ENCODE measurements around the gene IGFLR1. TPM values are rescaled to one million over a fixed set of nuclear protein-coding genes. Genes with fewer than 3 reads are reported as not detected.

IGFLR1 gene
- total RNA-seq, 1 experiment from 2014 or later: 9.9 TPM

GRCh38 chr19:35689836-35690235, 52.4 kb downstream of the IGFLR1 start (continued):
- TF ChIP-seq ZBTB43 (CRISPR knock-in tag; IDR thresholded peaks at IDR 0.05) (no peak), CBFB (CRISPR knock-in tag; IDR thresholded peaks at IDR 0.05; ENCODE audit: low read depth) (no peak), ESRRA (CRISPR knock-in tag; IDR thresholded peaks at IDR 0.05; ENCODE audit: borderline replicate concordance) (no peak), E2F4 (CRISPR knock-in tag; IDR thresholded peaks at IDR 0.05; ENCODE audit: borderline replicate concordance, low read depth) (no peak), TEAD1 (CRISPR knock-in tag; IDR thresholded peaks at IDR 0.05) (no peak), FOXJ3 (CRISPR knock-in tag; IDR thresholded peaks at IDR 0.05; ENCODE audit: borderline replicate concordance) (no peak), ZNF317 (CRISPR knock-in tag; IDR thresholded peaks at IDR 0.05; ENCODE audit: borderline replicate concordance, low read depth) (no peak)

Other genes starting within 250 kb of the IGFLR1 start
- gene DMKN, start 228.8 kb downstream of the IGFLR1 start, total RNA-seq (2021): 284 to 302 TPM (median 285 TPM) in 3 replicates
- gene SBSN, start 214.1 kb downstream of the IGFLR1 start, total RNA-seq (2021): 0.15 to 0.39 TPM in 2 of 3 replicates, not detected in the other
- 0.20 to 0.30 TPM in 2 of 3 replicates, not detected in the other for gene GAPDHS, start 209.0 kb downstream of the IGFLR1 start, total RNA-seq (2021)
- 132 to 135 TPM (median 132 TPM) in 3 replicates for gene TMEM147, start 196.8 kb downstream of the IGFLR1 start, total RNA-seq (2021)
- 0.59 to 1.2 TPM (median 1.1 TPM) in 3 replicates for gene ATP4A, start 178.8 kb downstream of the IGFLR1 start, total RNA-seq (2021)
- not detected in 3 replicates for gene PMIS2, start 156.3 kb downstream of the IGFLR1 start, total RNA-seq (2021)
- gene HAUS5, start 129.7 kb downstream of the IGFLR1 start, total RNA-seq (2021): 23.5 to 25.4 TPM (median 24.4 TPM) in 3 replicates
- gene RBM42, start 113.4 kb downstream of the IGFLR1 start, total RNA-seq (2021): 84.7 to 94.9 TPM (median 88.6 TPM) in 3 replicates
- gene ETV2, start 100.7 kb downstream of the IGFLR1 start, total RNA-seq (2021): 1.4 to 1.9 TPM (median 1.7 TPM) in 3 replicates
- gene COX6B1, start 94.1 kb downstream of the IGFLR1 start, total RNA-seq (2021): 523 to 536 TPM (median 526 TPM) in 3 replicates
- 1.6 to 3.0 TPM (median 2.7 TPM) in 3 replicates for gene UPK1A, start 75.9 kb downstream of the IGFLR1 start, total RNA-seq (2021)
- 0.11 to 0.34 TPM (median 0.18 TPM) in 3 replicates for gene ZBTB32, start 37.9 kb downstream of the IGFLR1 start, total RNA-seq (2021)
- 53.6 to 66.6 TPM (median 58.1 TPM) in 3 replicates for gene KMT2B, start 24.4 kb downstream of the IGFLR1 start, total RNA-seq (2021)
- 19.7 to 20.9 TPM (median 20.8 TPM) in 3 replicates for gene U2AF1L4, start 3.0 kb upstream of the IGFLR1 start, total RNA-seq (2021)
- 80.3 to 85.3 TPM (median 84.0 TPM) in 3 replicates for gene PSENEN, start 3.2 kb upstream of the IGFLR1 start, total RNA-seq (2021)
- 4.7 to 6.4 TPM (median 5.6 TPM) in 3 replicates for gene LIN37, start 6.1 kb upstream of the IGFLR1 start, total RNA-seq (2021)
- 1.4 to 2.5 TPM (median 1.7 TPM) in 3 replicates for gene HSPB6, start 14.6 kb upstream of the IGFLR1 start, total RNA-seq (2021)
- 32.9 to 36.7 TPM (median 36.2 TPM) in 3 replicates for gene PROSER3, start 15.7 kb upstream of the IGFLR1 start, total RNA-seq (2021)
- gene ARHGAP33, start 33.1 kb upstream of the IGFLR1 start, total RNA-seq (2021): 36.8 to 43.9 TPM (median 39.8 TPM) in 3 replicates
- gene PRODH2, start 70.4 kb upstream of the IGFLR1 start, total RNA-seq (2021): 0.14 TPM in 1 of 3 replicates, not detected in the others
- 0.61 to 1.7 TPM (median 1.7 TPM) in 3 replicates for gene NPHS1, start 110.1 kb upstream of the IGFLR1 start, total RNA-seq (2021)
- 4.7 to 5.3 TPM (median 4.9 TPM) in 3 replicates for gene KIRREL2, start 114.5 kb upstream of the IGFLR1 start, total RNA-seq (2021)
- gene APLP1, start 126.1 kb upstream of the IGFLR1 start, total RNA-seq (2021): 15.5 to 24.0 TPM (median 20.2 TPM) in 3 replicates
- 10.6 to 13.9 TPM (median 12.8 TPM) in 3 replicates for gene NFKBID, start 158.1 kb upstream of the IGFLR1 start, total RNA-seq (2021)
- gene HCST, start 160.1 kb upstream of the IGFLR1 start, total RNA-seq (2021): 1.8 to 1.9 TPM (median 1.8 TPM) in 3 replicates
- 0.34 to 0.55 TPM (median 0.46 TPM) in 3 replicates for gene TYROBP, start 165.8 kb upstream of the IGFLR1 start, total RNA-seq (2021)
- gene LRFN3, start 193.9 kb upstream of the IGFLR1 start, total RNA-seq (2021): 20.6 to 26.4 TPM (median 24.8 TPM) in 3 replicates